AG04450 (cell line): Measurements from ENCODE around the gene CNTN5. TPM values are rescaled to one million over a fixed set of nuclear protein-coding genes. Genes with fewer than 3 reads are reported as not detected.

ENCODE experiments used
- CTCF ChIA-PET: fragments of 300-600, 350-600 bp; formaldehyde crosslinking; extraction: SDS; loops from one replicate; lab custom pipeline; 2022; ENCODE audit warnings: antibody characterized with exemption, inconsistent platforms; lab: Charles Lee
- POLR2A ChIA-PET: fragments of 350-600 bp; formaldehyde crosslinking; extraction: SDS; loops from one replicate; lab custom pipeline; 2021; ENCODE audit warnings: antibody characterized with exemption, inconsistent platforms; lab: Yijun Ruan, JAX
- DNase-seq: peaks from one replicate; pipeline ENCODE4 v3.0.0-alpha.2; 2011; ENCODE audit warnings: low read depth, low spot score
- H3K27ac ChIP-seq: one replicate; pipeline ENCODE4 v1.5.1; 2012; ENCODE audit warnings: low read depth, low read length, control low read depth
- H3K27me3 ChIP-seq: one replicate; pipeline ENCODE4 v1.6.0; 2012; ENCODE audit warnings: low read length; ENCODE audit not compliant: control insufficient read depth, insufficient read depth
- H3K4me3 ChIP-seq: 2 replicates; pipeline ENCODE4 v1.5.1; 2011; ENCODE audit warnings: mild to moderate bottlenecking, low read depth, low read length, control low read depth
- H3K9me3 ChIP-seq: 2 replicates; pipeline ENCODE4 v1.5.1; 2012; ENCODE audit warnings: low read length; ENCODE audit not compliant: control insufficient read depth, insufficient read depth
- polyA plus RNA-seq: library from polyadenylated mRNA; depleted of rRNA; stranded (reverse); fragments of >200 nt; gene quantifications from 2 replicates; pipeline ENCODE4 v1.2.3, GENCODE V29; 2011
- TF ChIP-seq, protein P1 (sequence below): IDR thresholded peaks from 2 replicates; pipeline ENCODE4 v1.5.1; 2011; ENCODE audit warnings: low read depth, low read length, control low read depth, inconsistent platforms

CNTN5 gene
- polyA plus RNA-seq, 1 experiment = not detected

DNA sequence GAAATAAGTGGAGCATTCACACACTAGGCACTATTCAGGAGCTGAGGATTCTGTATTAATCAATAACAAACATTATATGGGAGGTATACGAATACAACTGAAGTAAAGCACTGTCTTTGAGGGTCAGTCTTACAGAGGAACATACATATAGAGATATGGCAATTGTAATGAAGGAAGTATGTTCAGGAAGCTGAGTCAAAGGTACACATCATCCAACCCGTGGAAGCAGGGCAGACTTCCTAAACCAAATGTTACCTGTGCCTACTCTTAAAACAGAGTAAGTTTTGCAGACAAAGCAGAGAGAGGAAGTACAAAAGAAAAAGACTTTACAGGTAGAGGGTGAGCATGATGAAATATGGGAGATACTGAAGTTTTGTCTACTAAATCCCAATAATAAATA is 1185.2 kb downstream of the CNTN5 start:
- POLR2A ChIA-PET = no interaction called here

DNA sequence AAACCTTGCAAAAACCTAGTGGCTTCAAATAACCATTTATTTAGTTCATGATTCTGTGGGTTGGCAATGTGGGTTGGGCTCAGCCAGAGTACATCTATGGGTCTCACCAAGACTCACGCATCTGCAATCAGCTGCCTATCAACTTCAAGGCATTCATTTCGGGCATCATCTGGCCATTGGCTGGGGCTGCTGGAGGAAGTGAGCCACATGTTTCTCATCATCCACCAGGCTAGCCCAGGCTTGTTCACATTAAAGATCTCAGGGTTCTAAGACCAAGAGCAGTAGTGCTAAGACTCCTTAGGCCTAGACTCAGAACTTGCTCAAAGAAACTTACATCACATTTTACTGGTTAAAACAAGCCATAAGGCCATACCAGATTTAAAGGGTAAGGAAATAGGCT is 1187.5 kb downstream of the CNTN5 start:
- H3K27ac ChIP-seq = no peak overlapping the region
- POLR2A ChIA-PET = no interaction called here
- CTCF ChIA-PET = no interaction called here
- no peak for DNase-seq
- H3K9me3 ChIP-seq = no peaks in the 10 kb centered on the region
- TF ChIP-seq, protein P1, sequence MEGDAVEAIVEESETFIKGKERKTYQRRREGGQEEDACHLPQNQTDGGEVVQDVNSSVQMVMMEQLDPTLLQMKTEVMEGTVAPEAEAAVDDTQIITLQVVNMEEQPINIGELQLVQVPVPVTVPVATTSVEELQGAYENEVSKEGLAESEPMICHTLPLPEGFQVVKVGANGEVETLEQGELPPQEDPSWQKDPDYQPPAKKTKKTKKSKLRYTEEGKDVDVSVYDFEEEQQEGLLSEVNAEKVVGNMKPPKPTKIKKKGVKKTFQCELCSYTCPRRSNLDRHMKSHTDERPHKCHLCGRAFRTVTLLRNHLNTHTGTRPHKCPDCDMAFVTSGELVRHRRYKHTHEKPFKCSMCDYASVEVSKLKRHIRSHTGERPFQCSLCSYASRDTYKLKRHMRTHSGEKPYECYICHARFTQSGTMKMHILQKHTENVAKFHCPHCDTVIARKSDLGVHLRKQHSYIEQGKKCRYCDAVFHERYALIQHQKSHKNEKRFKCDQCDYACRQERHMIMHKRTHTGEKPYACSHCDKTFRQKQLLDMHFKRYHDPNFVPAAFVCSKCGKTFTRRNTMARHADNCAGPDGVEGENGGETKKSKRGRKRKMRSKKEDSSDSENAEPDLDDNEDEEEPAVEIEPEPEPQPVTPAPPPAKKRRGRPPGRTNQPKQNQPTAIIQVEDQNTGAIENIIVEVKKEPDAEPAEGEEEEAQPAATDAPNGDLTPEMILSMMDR = no peak
- H3K4me3 ChIP-seq = no peak overlapping the region
- no peaks in the 10 kb centered on the region for H3K27me3 ChIP-seq

More for the DNA sequence above, 1185.2 kb downstream of the CNTN5 start:
- no peak for DNase-seq
- Histone ChIP-seq H3K4me3 (no peak overlapping the region), H3K9me3 (no peaks in the 10 kb centered on the region), H3K27me3 (no peaks in the 10 kb centered on the region), H3K27ac (no peak overlapping the region)
- CTCF ChIA-PET = no interaction called here
- TF ChIP-seq, protein P1 = no peak

DNA sequence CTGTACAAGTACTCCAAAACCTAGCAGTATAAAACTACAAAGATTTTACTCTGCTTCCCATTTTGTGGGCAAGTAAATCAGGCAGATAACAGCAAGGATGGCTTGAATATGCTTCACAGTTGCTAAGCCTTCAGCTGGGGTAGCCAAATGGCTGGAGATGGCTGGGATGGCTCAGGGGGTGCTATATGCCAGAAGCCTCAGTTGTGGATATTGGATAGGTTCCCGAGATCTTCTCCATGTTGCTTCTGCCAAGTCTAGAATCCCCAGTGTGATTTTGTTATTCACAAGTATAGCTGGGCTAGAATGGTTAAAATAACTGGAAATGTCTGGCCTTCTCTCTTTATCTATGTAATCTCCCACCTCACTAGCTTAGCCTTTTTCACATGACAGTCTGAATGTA is 1194.0 kb downstream of the CNTN5 start:
- CTCF ChIA-PET = no interaction called here
- TF ChIP-seq, protein P1 = no peak
- H3K27ac ChIP-seq = no peak overlapping the region
- POLR2A ChIA-PET = no interaction called here
- H3K4me3 ChIP-seq = no peak overlapping the region
- H3K9me3 ChIP-seq = no peaks in the 10 kb centered on the region
- H3K27me3 ChIP-seq = no peaks in the 10 kb centered on the region
- no peak for DNase-seq

DNA sequence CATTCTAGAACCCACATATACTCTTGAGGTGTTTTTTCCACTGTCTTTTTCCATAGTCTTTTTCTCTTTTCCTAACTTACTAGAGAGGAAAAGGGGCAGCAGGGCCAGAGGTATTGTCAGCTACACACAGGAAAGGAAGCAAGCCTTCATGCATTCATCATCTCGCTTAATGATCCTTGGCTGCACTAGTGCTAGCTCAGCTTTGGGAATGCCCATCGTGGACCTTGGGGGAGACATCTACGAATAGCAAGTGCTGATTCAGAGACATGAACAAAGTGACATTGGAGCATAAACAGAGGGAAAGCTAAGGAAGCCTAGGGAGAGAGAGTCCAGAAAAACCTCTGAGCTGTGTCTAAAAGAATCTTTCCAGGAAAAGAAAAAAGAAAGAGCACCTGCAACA is 1200.1 kb downstream of the CNTN5 start:
- Histone ChIP-seq H3K27ac (no peak overlapping the region), H3K27me3 (no peaks in the 10 kb centered on the region), H3K9me3 (no peaks in the 10 kb centered on the region; the same call in 1 of the 2 replicates), H3K4me3 (no peak overlapping the region)
- no peak for DNase-seq
- ChIA-PET CTCF (no interaction called here), POLR2A (no interaction called here)
- TF ChIP-seq, protein P1 = no peak

DNA sequence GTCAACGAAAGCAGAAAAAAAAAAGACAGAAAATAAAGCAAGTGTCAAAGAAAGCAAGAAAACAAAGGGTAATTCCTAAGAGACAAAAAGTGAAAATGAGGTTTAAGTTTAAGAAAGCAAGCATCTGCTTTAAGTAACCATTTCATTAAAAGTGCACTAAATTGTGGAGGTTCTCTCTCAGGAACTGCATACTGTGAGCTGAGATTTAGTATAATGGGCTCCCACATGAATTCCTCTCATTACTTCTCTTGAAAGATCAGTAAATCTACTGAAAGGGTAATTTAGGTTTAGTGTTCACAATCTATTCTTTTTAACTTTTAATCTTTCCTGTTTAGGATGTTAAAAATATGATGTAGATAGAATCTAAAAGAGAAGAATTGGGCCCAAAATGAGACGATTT is 1201.0 kb downstream of the CNTN5 start:
- no peak overlapping the region for H3K27ac ChIP-seq
- CTCF ChIA-PET = no interaction called here

More for the DNA sequence above, 1201.0 kb downstream of the CNTN5 start:
- TF ChIP-seq, protein P1 = no peak
- DNase-seq = no peak
- POLR2A ChIA-PET = no interaction called here
- no peak overlapping the region for H3K4me3 ChIP-seq
- H3K9me3 ChIP-seq = no peaks in the 10 kb centered on the region; the same call in 1 of the 2 replicates
- H3K27me3 ChIP-seq = no peaks in the 10 kb centered on the region
